HepG2 (cell line): Measurements from ENCODE around the gene FAM20A. TPM values are rescaled to one million over a fixed set of nuclear protein-coding genes. Genes with fewer than 3 reads are reported as not detected.

Experiments used
- E2F1 ChIP-seq: sonication (generic); formaldehyde crosslinking; IDR thresholded peaks from 2 replicates; pipeline ENCODE4 v1.5.0; 2020; ENCODE audit warnings: missing genetic modification reagents
- FOSL2 ChIP-seq: sonication (generic); formaldehyde crosslinking; IDR thresholded peaks from 2 replicates; pipeline ENCODE4 v1.4.0; 2020; ENCODE audit warnings: missing genetic modification reagents
- MEIS1 ChIP-seq: sonication (generic); formaldehyde crosslinking; IDR thresholded peaks from 2 replicates; pipeline ENCODE4 v1.9.0; 2021; ENCODE audit warnings: mild to moderate bottlenecking, missing genetic modification reagents, moderate library complexity, borderline replicate concordance
- MLX ChIP-seq: IDR thresholded peaks from 2 replicates; pipeline ENCODE4 v1.6.1; 2016
- SALL1 ChIP-seq: sonication (generic); formaldehyde crosslinking; IDR thresholded peaks from 2 replicates; pipeline ENCODE4 v1.8.0; 2022; ENCODE audit warnings: mild to moderate bottlenecking, missing genetic modification reagents
- ZMYM3 ChIP-seq: sonication (generic); formaldehyde crosslinking; IDR thresholded peaks from 2 replicates; pipeline ENCODE4 v1.5.1; 2020; ENCODE audit warnings: mild to moderate bottlenecking, missing genetic modification reagents
- ZMYM4 ChIP-seq: sonication (generic); formaldehyde crosslinking; IDR thresholded peaks from 2 replicates; pipeline ENCODE4 v1.8.1; 2023; ENCODE audit warnings: mild to moderate bottlenecking, missing genetic modification reagents
- ZNF562 ChIP-seq: sonication (generic); formaldehyde crosslinking; IDR thresholded peaks from 2 replicates; pipeline ENCODE4 v1.8.0; 2022; ENCODE audit warnings: missing genetic modification reagents, borderline replicate concordance
- ZNF609 ChIP-seq: sonication (generic); formaldehyde crosslinking; IDR thresholded peaks from 2 replicates; pipeline ENCODE4 v1.4.0; 2020; ENCODE audit warnings: mild to moderate bottlenecking, missing genetic modification reagents, borderline replicate concordance
- ZNF781 ChIP-seq: sonication (generic); formaldehyde crosslinking; IDR thresholded peaks from 2 replicates; pipeline ENCODE4 v1.5.1; 2020; ENCODE audit warnings: borderline replicate concordance, mild to moderate bottlenecking, missing genetic modification reagents; ENCODE audit errors: not compliant biosample characterization
- ZNF883 ChIP-seq: sonication (generic); formaldehyde crosslinking; IDR thresholded peaks from 2 replicates; pipeline ENCODE4 v1.5.1; 2020; ENCODE audit warnings: mild to moderate bottlenecking, missing genetic modification reagents; ENCODE audit errors: not compliant biosample characterization
- polyA plus RNA-seq, 8 experiments: library from polyadenylated mRNA; depleted of rRNA in 3 of 8; stranded (reverse) in 7 of 8; unstranded in 1 of 8; fragments of >200 nt; fragmentation: Illumina TruSeq in 4 of 8; extraction: Trizol in 4 of 8; gene quantifications; 2 replicates each; pipeline versions ENCODE4 v1.2.1 to v1.2.3, GENCODE V29; 2011 to 2016; ENCODE audit warnings: low read depth in 4 of 8, missing spikeins in 1 of 8, mixed read lengths in 1 of 8; ENCODE audit not compliant: insufficient read depth in 1 of 8
- total RNA-seq, 5 experiments: library from RNA; depleted of rRNA; stranded (reverse); fragments of >200 nt; fragmentation: Illumina TruSeq; extraction: Trizol; gene quantifications; 2 replicates each; pipeline ENCODE4 v1.2.3, GENCODE V29; 2016; ENCODE audit warnings: low read depth in 1 of 5
- TF ChIP-seq, protein P1 (sequence below): sonication (generic); formaldehyde crosslinking; IDR thresholded peaks from 2 replicates; pipeline ENCODE4 v1.8.1; 2023; ENCODE audit warnings: missing genetic modification reagents, inconsistent platforms, borderline replicate concordance
- TF ChIP-seq, protein P2 (sequence below): sonication (generic); formaldehyde crosslinking; IDR thresholded peaks from 2 replicates; pipeline ENCODE4 v1.9.0; 2021; ENCODE audit warnings: missing genetic modification reagents, borderline replicate concordance

Gene FAM20A
- total and polyA plus RNA-seq, 2 of the 13 experiments (the other 11 are each of a cell fraction or from before 2014, with no cell fraction given) = 9.3 to 20.7 TPM

- TF ChIP-seq ZMYM4 (CRISPR knock-in tag) (peak; percentile 68), ZNF562 (CRISPR knock-in tag) (no peak), MEIS1 (peak; percentile 80; the same call in 1 of the 2 replicates), SALL1 (CRISPR knock-in tag) (peak; percentile 92), MLX (CRISPR knock-in tag) (peak; percentile 81), E2F1 (CRISPR knock-in tag) (no peak), ZNF609 (peak; percentile 76), ZMYM3 (CRISPR knock-in tag) (peak; percentile 74; the same call in 1 of the 2 replicates), ZNF883 (CRISPR knock-in tag) (no peak), FOSL2 (CRISPR knock-in tag) (peak; percentile 54), ZNF781 (CRISPR knock-in tag) (no peak)
- TF ChIP-seq, protein P1, sequence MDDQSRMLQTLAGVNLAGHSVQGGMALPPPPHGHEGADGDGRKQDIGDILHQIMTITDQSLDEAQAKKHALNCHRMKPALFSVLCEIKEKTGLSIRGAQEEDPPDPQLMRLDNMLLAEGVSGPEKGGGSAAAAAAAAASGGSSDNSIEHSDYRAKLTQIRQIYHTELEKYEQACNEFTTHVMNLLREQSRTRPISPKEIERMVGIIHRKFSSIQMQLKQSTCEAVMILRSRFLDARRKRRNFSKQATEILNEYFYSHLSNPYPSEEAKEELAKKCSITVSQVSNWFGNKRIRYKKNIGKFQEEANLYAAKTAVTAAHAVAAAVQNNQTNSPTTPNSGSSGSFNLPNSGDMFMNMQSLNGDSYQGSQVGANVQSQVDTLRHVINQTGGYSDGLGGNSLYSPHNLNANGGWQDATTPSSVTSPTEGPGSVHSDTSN = no peak
- TF ChIP-seq, protein P2, sequence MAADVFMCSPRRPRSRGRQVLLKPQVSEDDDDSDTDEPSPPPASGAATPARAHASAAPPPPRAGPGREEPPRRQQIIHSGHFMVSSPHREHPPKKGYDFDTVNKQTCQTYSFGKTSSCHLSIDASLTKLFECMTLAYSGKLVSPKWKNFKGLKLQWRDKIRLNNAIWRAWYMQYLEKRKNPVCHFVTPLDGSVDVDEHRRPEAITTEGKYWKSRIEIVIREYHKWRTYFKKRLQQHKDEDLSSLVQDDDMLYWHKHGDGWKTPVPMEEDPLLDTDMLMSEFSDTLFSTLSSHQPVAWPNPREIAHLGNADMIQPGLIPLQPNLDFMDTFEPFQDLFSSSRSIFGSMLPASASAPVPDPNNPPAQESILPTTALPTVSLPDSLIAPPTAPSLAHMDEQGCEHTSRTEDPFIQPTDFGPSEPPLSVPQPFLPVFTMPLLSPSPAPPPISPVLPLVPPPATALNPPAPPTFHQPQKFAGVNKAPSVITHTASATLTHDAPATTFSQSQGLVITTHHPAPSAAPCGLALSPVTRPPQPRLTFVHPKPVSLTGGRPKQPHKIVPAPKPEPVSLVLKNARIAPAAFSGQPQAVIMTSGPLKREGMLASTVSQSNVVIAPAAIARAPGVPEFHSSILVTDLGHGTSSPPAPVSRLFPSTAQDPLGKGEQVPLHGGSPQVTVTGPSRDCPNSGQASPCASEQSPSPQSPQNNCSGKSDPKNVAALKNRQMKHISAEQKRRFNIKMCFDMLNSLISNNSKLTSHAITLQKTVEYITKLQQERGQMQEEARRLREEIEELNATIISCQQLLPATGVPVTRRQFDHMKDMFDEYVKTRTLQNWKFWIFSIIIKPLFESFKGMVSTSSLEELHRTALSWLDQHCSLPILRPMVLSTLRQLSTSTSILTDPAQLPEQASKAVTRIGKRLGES (CRISPR knock-in tag) = peak; percentile 79
Measured at GRCh38 chr17:68606451-68607307, 5.5 kb upstream of the FAM20A start (continued).
